ENCODE data around the gene WAPL.
"Not testable (repeated sequence)": the region's sequence is repeated elsewhere in the genome, so short reads cannot be mapped to it uniquely, and the experiment has no call there.

Gene WAPL

DNA sequence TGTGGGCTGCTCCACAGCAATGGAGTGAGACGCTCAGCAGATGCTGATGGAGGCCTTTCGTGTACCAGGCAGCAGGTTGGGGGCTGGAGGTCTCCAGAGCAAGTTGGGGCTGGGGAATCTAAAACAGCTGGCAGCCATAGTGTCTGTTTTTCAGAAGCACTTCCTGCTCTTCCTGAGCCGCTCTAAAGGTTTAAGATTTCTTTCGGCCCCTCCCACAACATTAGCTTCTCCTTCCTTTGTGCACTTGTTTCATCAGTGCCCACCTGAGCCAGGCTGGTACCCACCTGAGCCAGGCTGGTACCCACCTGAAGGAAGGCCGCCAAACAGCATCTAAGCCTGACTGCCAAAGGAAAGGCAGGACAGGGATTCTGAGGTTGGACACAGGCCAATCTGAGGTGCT, 18.4 kb upstream of the WAPL start:
- no peak overlapping the region for H3K4me3 ChIP-seq (ENCODE audit: low read length)
- H3K9ac ChIP-seq (ENCODE audit: low read length), result no peak overlapping the region
- H3K4me1 ChIP-seq (ENCODE audit: control insufficient read depth, low read depth, low read length), result no peaks in the 10 kb centered on the region
- no peak overlapping the region for H2AK5ac ChIP-seq (ENCODE audit: low read length)
- no peaks in the 10 kb centered on the region for H3K36me3 ChIP-seq (ENCODE audit: control insufficient read depth, insufficient read depth, low read length)
- H3K56ac ChIP-seq (ENCODE audit: low read length), result no peak overlapping the region
- no peak overlapping the region for H4K8ac ChIP-seq (ENCODE audit: low read depth, low read length)
- no peak overlapping the region for H3K4me2 ChIP-seq (ENCODE audit: low read length)
- no peak overlapping the region for H2BK5ac ChIP-seq (ENCODE audit: low read length)
- no peak overlapping the region for H3K27ac ChIP-seq (ENCODE audit: low read depth, low read length)
- WGBS (ENCODE audit: extremely low coverage, insufficient coverage, low lambda C conversion rate), result no CpG with 5 or more reads among the region's 5 CpGs
- no peak overlapping the region for H3K18ac ChIP-seq (ENCODE audit: low read length)
- no peaks in the 10 kb centered on the region for H3K79me1 ChIP-seq (ENCODE audit: low read length)
- DNase-seq, result no peak
- H3K4ac ChIP-seq (ENCODE audit: low read depth, low read length), result no peak overlapping the region
- H2BK15ac ChIP-seq (replicated peaks; ENCODE audit: low read depth), result no peak overlapping the region
- no peaks in the 10 kb centered on the region for H3K27me3 ChIP-seq (ENCODE audit: insufficient read depth, low read length, poor library complexity)
- no peak overlapping the region for H3K23ac ChIP-seq (ENCODE audit: low read length)
- no peaks in the 10 kb centered on the region for H3K79me2 ChIP-seq (ENCODE audit: control insufficient read depth, insufficient read depth, low read length)
- H4K5ac ChIP-seq (ENCODE audit: low read length), result no peak overlapping the region
- H2BK120ac ChIP-seq (ENCODE audit: low read depth, low read length), result no peak overlapping the region

- no CpG with 5 or more reads among the region's 7 CpGs for WGBS (ENCODE audit: extremely low coverage, insufficient coverage, low lambda C conversion rate)
These were observed 17.0 kb upstream of the WAPL start for GRCh38 chr10:86538547-86538946.

DNA sequence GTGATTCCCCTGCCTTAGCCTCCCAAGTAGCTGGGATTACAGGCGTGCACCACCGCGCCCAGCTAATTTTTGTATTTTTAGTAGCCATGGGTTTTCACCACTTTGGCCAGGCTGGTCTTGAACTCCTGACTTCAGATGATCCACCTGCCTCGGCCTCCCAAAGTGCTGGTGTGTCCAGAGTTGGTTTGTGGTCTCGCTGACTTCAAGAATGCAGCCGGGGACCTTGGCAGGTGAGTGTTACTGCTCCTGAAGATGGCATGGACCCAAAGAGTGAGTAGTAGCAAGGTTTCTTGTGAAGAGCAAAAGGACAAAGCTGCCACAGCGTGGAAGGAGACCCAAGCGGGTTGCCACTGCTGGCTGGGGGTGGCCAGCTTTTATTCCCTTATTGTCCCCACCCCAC, 16.4 kb upstream of the WAPL start:
- H3K18ac ChIP-seq (ENCODE audit: low read length); H3K9ac ChIP-seq (ENCODE audit: low read length); H3K27me3 ChIP-seq (ENCODE audit: insufficient read depth, low read length, poor library complexity); H4K5ac ChIP-seq (ENCODE audit: low read length); H2BK5ac ChIP-seq (ENCODE audit: low read length); H3K27ac ChIP-seq (ENCODE audit: low read depth, low read length); H3K23ac ChIP-seq (ENCODE audit: low read length); H3K4me3 ChIP-seq (ENCODE audit: low read length); H3K4me1 ChIP-seq (ENCODE audit: control insufficient read depth, low read depth, low read length); H3K4me2 ChIP-seq (ENCODE audit: low read length); H3K79me2 ChIP-seq (ENCODE audit: control insufficient read depth, insufficient read depth, low read length); H3K4ac ChIP-seq (ENCODE audit: low read depth, low read length); H2AK5ac ChIP-seq (ENCODE audit: low read length); H2BK15ac ChIP-seq (replicated peaks; ENCODE audit: low read depth); H3K36me3 ChIP-seq (ENCODE audit: control insufficient read depth, insufficient read depth, low read length); H3K79me1 ChIP-seq (ENCODE audit: low read length); DNase-seq; H4K8ac ChIP-seq (ENCODE audit: low read depth, low read length); H2BK120ac ChIP-seq (ENCODE audit: low read depth, low read length); H3K56ac ChIP-seq (ENCODE audit: low read length): not testable (repeated sequence)
- WGBS (ENCODE audit: extremely low coverage, insufficient coverage, low lambda C conversion rate), result no CpG with 5 or more reads among the region's 8 CpGs

More at GRCh38 chr10:86538547-86538946, 17.0 kb upstream of the WAPL start:
- Histone ChIP-seq H3K56ac (ENCODE audit: low read length) (no peak overlapping the region), H3K18ac (ENCODE audit: low read length) (no peak overlapping the region), H4K5ac (ENCODE audit: low read length) (no peak overlapping the region), H3K9ac (ENCODE audit: low read length) (no peak overlapping the region), H2BK120ac (ENCODE audit: low read depth, low read length) (no peak overlapping the region), H2BK15ac (replicated peaks; ENCODE audit: low read depth) (no peak overlapping the region), H3K27ac (ENCODE audit: low read depth, low read length) (no peak overlapping the region), H3K79me1 (ENCODE audit: low read length) (no peaks in the 10 kb centered on the region), H3K27me3 (ENCODE audit: insufficient read depth, low read length, poor library complexity) (no peaks in the 10 kb centered on the region), H4K8ac (ENCODE audit: low read depth, low read length) (no peak overlapping the region), H2AK5ac (ENCODE audit: low read length) (no peak overlapping the region), H3K4me1 (ENCODE audit: control insufficient read depth, low read depth, low read length) (no peaks in the 10 kb centered on the region), H3K4me3 (ENCODE audit: low read length) (no peak overlapping the region), H3K4me2 (ENCODE audit: low read length) (no peak overlapping the region), H3K36me3 (ENCODE audit: control insufficient read depth, insufficient read depth, low read length) (no peaks in the 10 kb centered on the region), H3K4ac (ENCODE audit: low read depth, low read length) (no peak overlapping the region), H3K79me2 (ENCODE audit: control insufficient read depth, insufficient read depth, low read length) (no peaks in the 10 kb centered on the region), H3K23ac (ENCODE audit: low read length) (no peak overlapping the region), H2BK5ac (ENCODE audit: low read length) (no peak overlapping the region)
- no peak for DNase-seq

DNA sequence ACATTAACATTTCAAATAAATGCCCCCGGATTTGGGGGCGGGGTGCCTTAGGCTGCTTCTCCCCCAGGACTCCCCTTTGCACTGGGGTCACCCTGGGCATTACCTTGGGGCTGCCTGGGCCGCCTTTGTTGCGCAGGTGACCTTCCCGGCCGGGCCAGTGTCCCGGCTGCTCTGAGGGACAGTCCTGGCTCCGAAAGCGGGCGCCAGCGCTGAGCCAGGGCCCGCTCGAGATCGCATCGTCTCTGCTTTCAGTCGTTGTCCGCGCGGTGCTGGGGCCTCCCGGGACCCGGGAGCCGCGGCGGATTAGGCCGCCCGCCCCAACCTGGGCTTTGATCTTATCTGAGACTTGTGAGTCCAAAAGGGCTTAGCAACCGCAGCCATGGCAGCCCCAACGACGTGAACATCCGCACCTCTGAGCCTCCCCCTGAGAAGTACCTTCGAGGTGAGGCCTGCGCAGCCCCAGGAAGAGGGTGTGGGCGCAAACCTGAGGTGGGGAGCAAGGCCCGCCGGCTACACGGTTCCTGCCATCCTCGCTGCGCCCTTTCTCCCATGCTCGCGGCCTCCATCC, 14.8 kb upstream of the WAPL start:
- Histone ChIP-seq H3K9ac (ENCODE audit: low read length) (peak overlapping the region; percentile 47), H3K79me1 (ENCODE audit: low read length) (no peaks in the 10 kb centered on the region), H3K18ac (ENCODE audit: low read length) (no peak overlapping the region), H3K23ac (ENCODE audit: low read length) (peak overlapping the region; percentile 45), H3K4me3 (ENCODE audit: low read length) (no peak overlapping the region), H3K4me1 (ENCODE audit: control insufficient read depth, low read depth, low read length) (no peaks in the 10 kb centered on the region), H3K27ac (ENCODE audit: low read depth, low read length) (no peak overlapping the region), H3K4me2 (ENCODE audit: low read length) (peak overlapping the region; percentile 30), H3K27me3 (ENCODE audit: insufficient read depth, low read length, poor library complexity) (no peaks in the 10 kb centered on the region), H3K56ac (ENCODE audit: low read length) (peak overlapping the region; percentile 65), H3K36me3 (ENCODE audit: control insufficient read depth, insufficient read depth, low read length) (no peaks in the 10 kb centered on the region), H2BK5ac (ENCODE audit: low read length) (no peak overlapping the region), H2BK120ac (ENCODE audit: low read depth, low read length) (no peak overlapping the region), H4K8ac (ENCODE audit: low read depth, low read length) (no peak overlapping the region), H3K4ac (ENCODE audit: low read depth, low read length) (no peak overlapping the region), H2BK15ac (replicated peaks; ENCODE audit: low read depth) (no peak overlapping the region), H3K79me2 (ENCODE audit: control insufficient read depth, insufficient read depth, low read length) (no peaks in the 10 kb centered on the region), H4K5ac (ENCODE audit: low read length) (no peak overlapping the region), H2AK5ac (ENCODE audit: low read length) (no peak overlapping the region)
- DNase-seq, result peak; percentile 53
- WGBS (ENCODE audit: extremely low coverage, insufficient coverage, low lambda C conversion rate), result no CpG with 5 or more reads among the region's 40 CpGs

DNA sequence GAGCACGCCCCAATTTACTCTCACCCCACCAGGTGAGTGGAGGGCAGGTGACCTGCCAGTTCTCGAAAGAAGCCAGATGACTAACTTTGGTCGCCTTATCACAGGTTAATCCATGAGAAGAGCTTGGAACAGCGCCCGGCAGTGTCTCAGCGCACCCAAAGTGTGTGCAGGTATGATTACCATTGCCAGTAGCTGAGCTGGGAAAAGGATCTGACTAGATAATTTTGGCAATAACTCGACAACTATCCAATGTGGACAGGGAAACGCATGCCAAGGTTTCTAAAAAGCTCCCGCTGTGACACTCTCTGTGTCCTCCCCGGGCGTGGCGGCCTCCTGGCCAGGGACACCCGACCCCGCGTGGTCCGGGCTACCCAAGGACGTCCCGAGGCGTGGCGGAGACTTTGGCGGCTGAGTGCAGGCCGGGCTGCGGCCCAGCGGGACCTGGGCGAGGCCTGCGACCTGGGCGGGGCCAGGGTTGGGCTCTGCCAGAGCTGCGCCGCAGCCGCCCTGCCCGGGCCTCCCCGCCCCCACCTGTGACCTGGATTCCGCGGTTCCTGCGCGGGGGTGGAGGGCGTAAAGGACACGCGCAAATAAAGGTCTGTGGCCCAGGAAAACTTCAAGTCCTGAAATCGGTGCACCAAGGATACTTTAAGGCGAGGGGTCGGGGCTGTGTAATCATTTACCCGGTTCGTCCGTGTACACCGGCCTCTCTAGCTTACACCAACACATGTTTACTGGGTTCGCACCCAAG, 13.7 kb upstream of the WAPL start:
- no peak overlapping the region for H3K18ac ChIP-seq (ENCODE audit: low read length)
- H2AK5ac ChIP-seq (ENCODE audit: low read length), result no peak overlapping the region
- peak overlapping the region; percentile 71 for H3K9ac ChIP-seq (ENCODE audit: low read length)
- no peak overlapping the region for H2BK15ac ChIP-seq (replicated peaks; ENCODE audit: low read depth)
- no peak overlapping the region for H3K27ac ChIP-seq (ENCODE audit: low read depth, low read length)
- no peaks in the 10 kb centered on the region for H3K4me1 ChIP-seq (ENCODE audit: control insufficient read depth, low read depth, low read length)
- DNase-seq, result peak; percentile 63
- no peaks in the 10 kb centered on the region for H3K36me3 ChIP-seq (ENCODE audit: control insufficient read depth, insufficient read depth, low read length)
- H4K8ac ChIP-seq (ENCODE audit: low read depth, low read length), result no peak overlapping the region
- peak overlapping the region; percentile 88 for H3K56ac ChIP-seq (ENCODE audit: low read length)
- H3K4me3 ChIP-seq (ENCODE audit: low read length), result peak overlapping the region; percentile 55
- no peaks in the 10 kb centered on the region for H3K79me2 ChIP-seq (ENCODE audit: control insufficient read depth, insufficient read depth, low read length)
- H2BK120ac ChIP-seq (ENCODE audit: low read depth, low read length), result no peak overlapping the region
- H4K5ac ChIP-seq (ENCODE audit: low read length), result no peak overlapping the region
- H3K4me2 ChIP-seq (ENCODE audit: low read length), result peak overlapping the region; percentile 97
- H3K4ac ChIP-seq (ENCODE audit: low read depth, low read length), result no peak overlapping the region
- no CpG with 5 or more reads among the region's 47 CpGs for WGBS (ENCODE audit: extremely low coverage, insufficient coverage, low lambda C conversion rate)
- no peak overlapping the region for H3K23ac ChIP-seq (ENCODE audit: low read length)
- no peaks in the 10 kb centered on the region for H3K79me1 ChIP-seq (ENCODE audit: low read length)
- no peak overlapping the region for H2BK5ac ChIP-seq (ENCODE audit: low read length)
- H3K27me3 ChIP-seq (ENCODE audit: insufficient read depth, low read length, poor library complexity), result no peaks in the 10 kb centered on the region

All from mesendoderm (in vitro differentiated cells).